HG03558 (cell line): Measurements from ENCODE around the gene PARN.
"Not testable (repeated sequence)": the region's sequence is repeated elsewhere in the genome, so short reads cannot be mapped to it uniquely, and the experiment has no call there.

Experiments used
- ATAC-seq: cut with Tn5 transposase; IDR thresholded peaks from one replicate; pipeline ENCODE4 v1.9.1; 2021; ENCODE audit warnings: moderate number of reproducible peaks; ENCODE audit not compliant: unreplicated experiment; ENCODE audit errors: extremely low read depth

PARN gene

GRCh38 chr16:14576069-14576468 is 54.0 kb downstream of the PARN start:
- no peak for ATAC-seq

- not testable (repeated sequence) for ATAC-seq
Observed at GRCh38 chr16:14574698-14575415, 55.2 kb downstream of the PARN start.

- ATAC-seq: no peak
Observed at GRCh38 chr16:14572535-14572934, 57.5 kb downstream of the PARN start.

- no peak for ATAC-seq
Observed at GRCh38 chr16:14569213-14569612, 60.8 kb downstream of the PARN start.

- ATAC-seq: no peak
Observed at GRCh38 chr16:14566599-14566998, 63.5 kb downstream of the PARN start.

- ATAC-seq: no peak
Observed at GRCh38 chr16:14565688-14566025, 64.4 kb downstream of the PARN start.

- no peak for ATAC-seq
Observed at GRCh38 chr16:14564861-14565687, 65.0 kb downstream of the PARN start.

- no peak for ATAC-seq
Observed at GRCh38 chr16:14564323-14564722, 65.7 kb downstream of the PARN start.

- no peak for ATAC-seq
Observed at GRCh38 chr16:14562691-14563491, 67.2 kb downstream of the PARN start.

GRCh38 chr16:14560523-14560922 is 69.5 kb downstream of the PARN start:
- ATAC-seq: no peak

GRCh38 chr16:14559809-14560241 is 70.2 kb downstream of the PARN start:
- no peak for ATAC-seq

GRCh38 chr16:14553447-14553846 is 76.6 kb downstream of the PARN start:
- ATAC-seq: no peak

- ATAC-seq: no peak
Observed at GRCh38 chr16:14549789-14550153, 80.3 kb downstream of the PARN start.

- no peak for ATAC-seq
Observed at GRCh38 chr16:14548933-14549788, 80.9 kb downstream of the PARN start.

- ATAC-seq: no peak
Observed at GRCh38 chr16:14545346-14545884, 84.6 kb downstream of the PARN start.

- not testable (repeated sequence) for ATAC-seq
Observed at GRCh38 chr16:14544846-14545245, 85.2 kb downstream of the PARN start.

- ATAC-seq: no peak
Observed at GRCh38 chr16:14539631-14540030, 90.4 kb downstream of the PARN start.

GRCh38 chr16:14539156-14539555 is 90.9 kb downstream of the PARN start:
- no peak for ATAC-seq

GRCh38 chr16:14538604-14539003 is 91.5 kb downstream of the PARN start:
- ATAC-seq: no peak

GRCh38 chr16:14531613-14532012 is 98.4 kb downstream of the PARN start:
- no peak for ATAC-seq
